CD14-positive monocyte (primary cell): ENCODE measurements around the gene PRKACB. TPM values are rescaled to one million over a fixed set of nuclear protein-coding genes. Genes with fewer than 3 reads are reported as not detected.

Experiments used
- polyA plus RNA-seq, 3 donors: library from polyadenylated mRNA; depleted of rRNA in 1 of 3; unstranded in 2 of 3; stranded (reverse) in 1 of 3; fragments of 300-500 nt in 2 of 3; fragments of >200 nt in 1 of 3; fragmentation: Illumina TruSeq in 2 of 3; gene quantifications; 1 replicate in 2 of 3; 2 replicates in 1 of 3; pipeline ENCODE4 v1.2.3, GENCODE V29; 2012 to 2021
- small RNA-seq: library from RNA; depleted of rRNA; stranded (forward); fragments of <200 nt; gene quantifications from one replicate; pipeline ENCODE3, GENCODE V24; 2012; ENCODE audit warnings: low read depth; ENCODE audit not compliant: insufficient read length

Gene PRKACB
- polyA plus RNA-seq, 3 donors = 2.5 to 14.5 (median 13.8) TPM

Small RNA genes lying within 50 kb of the gene (small RNA-seq; reads per million reads assigned to genes)
- not detected for gene AL450063.1
- not detected for gene RF00410

Other genes starting within 250 kb of the PRKACB start
- under 1 TPM in 2 of 3 donors, not detected in 1; 0.12 to 0.69 TPM for gene TTLL7, start 145.1 kb upstream of the PRKACB start, polyA plus RNA-seq
- gene SAMD13, start 157.4 kb downstream of the PRKACB start, polyA plus RNA-seq = under 1 TPM; 0.33 to 0.56 (median 0.39) TPM